Ecto neural progenitor cell (in vitro differentiated cells): ENCODE results near the gene DICER1.
"Not testable (repeated sequence)": the region's sequence is repeated elsewhere in the genome, so short reads cannot be mapped to it uniquely, and the experiment has no call there.

Source experiments
- DNase-seq: peaks from one replicate; pipeline ENCODE4 v3.0.0-alpha.2; 2018; ENCODE audit warnings: low spot score

Gene DICER1

DNA sequence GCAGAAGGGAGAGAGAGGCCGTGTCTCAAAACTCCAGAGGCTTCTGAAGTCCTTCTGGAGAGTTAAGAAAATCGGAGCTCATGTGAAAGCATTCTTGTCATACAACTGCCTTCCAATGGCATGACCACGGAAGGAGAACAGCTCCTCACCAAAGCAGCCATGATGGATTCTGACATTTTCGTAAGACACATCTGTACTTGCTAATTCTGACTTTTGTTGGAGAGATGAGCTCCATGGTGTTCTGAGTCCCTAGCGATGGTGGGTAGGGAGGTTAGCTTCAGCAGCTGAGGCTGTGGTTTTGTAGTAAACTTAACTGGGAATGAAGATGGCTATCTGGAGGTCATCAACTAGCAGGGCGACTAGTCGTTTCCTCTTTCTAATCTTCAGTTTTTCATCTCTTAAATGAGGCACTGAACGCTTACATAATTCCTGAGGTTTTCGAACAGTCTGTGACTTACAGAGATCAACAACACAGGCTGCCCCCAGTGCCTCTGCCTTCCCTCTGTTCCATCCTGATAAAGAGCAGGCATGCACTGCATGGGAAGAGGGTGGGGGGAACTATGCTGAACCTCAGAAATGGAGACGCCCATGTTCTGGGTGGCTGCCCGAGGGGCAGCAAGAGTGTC lies 28.6 kb upstream of the DICER1 start:
- no peak for DNase-seq

DNA sequence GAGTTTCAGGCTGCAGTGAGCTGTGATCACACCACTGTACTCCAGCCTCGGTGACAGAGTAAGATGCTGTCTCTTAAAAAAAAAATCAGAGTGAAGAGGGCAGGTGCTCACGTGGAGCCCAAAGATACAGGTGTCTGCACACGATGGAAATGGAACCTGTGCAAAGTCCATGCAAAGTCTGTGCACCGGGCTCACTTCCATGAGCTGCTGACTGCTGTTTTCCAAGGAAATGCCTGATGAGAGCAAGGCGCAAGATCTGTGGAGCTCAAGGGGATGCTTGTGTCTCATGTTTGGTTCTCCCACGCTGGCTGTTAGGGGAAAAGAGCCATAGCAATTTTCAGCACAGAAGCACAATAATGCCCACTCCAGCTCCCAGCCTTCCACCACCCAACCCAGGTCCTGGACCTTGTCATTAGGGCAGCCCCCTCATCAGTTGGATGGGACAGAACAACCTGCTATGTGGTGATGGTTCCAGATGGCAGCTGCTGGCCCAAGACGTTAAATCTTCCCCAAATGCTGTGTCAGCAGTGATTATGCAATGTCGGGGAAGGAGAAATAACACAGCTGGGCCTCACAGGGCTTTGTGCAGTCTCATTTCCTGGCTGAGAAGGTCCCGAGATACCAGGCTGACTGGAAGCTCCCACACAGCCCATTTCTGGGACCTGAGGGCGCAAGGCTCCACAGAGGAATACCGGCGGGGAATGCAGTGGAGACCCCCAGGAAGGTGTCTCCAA lies 27.9 kb upstream of the DICER1 start:
- no peak for DNase-seq

DNA sequence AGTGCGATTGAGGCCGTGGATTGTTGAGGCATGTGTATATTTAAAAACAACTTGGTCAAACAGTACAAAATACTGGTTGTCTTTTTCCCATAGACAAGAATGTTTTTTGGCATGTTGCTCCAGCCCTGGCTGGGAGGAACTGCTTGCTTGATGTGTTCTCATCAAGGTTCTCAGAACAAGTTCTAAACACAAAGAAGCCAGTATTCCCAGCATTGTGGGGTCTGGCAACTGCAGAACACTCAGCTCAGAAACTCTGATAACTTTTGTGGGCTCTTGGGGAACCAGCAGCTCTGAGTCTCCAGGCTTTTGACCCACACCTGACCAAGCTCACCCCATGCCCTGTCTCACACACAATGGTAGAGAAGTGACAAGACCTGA lies 27.1 kb upstream of the DICER1 start:
- no peak for DNase-seq

DNA sequence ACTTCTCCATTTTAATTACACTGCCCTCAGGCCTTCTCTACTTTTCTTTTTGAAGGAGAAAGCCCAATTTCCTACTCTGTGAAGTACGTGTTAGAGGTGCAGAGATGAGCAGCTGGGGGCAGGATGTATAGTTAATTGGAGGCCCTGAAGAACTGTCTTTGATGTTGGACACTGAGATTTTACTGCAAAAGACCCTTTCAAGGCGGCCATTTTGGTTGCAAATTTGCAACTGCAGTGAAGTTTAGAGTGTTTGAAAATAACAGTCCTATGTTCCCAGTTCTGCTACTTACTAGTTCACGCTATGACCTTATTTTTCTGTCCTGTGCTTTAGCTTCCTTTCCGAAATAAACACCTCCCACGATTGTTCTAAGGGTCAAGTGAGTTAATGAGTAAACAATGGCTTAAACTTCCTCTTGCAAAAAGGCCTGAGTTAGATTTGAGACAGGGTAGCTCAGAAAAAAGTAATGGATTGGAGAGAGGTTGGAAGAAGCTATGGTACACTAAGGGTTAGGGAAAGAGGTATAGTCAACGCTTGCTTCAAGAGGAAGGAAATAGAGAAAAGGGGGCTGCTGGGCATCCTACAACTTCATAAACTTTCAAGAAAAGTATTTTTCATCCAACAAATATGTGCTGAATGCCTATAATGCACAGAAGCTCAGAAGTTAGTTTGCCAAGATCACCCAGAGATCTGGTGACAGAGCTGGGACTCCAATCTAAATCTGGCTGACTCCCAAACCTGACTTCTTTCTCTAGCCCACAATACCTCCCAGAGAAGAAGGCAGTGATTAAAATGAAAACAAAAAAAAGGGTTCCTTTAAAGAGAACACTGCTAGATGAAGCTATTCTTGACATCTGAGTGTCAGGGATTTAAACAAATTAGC lies 26.4 kb upstream of the DICER1 start:
- no peak for DNase-seq

DNA sequence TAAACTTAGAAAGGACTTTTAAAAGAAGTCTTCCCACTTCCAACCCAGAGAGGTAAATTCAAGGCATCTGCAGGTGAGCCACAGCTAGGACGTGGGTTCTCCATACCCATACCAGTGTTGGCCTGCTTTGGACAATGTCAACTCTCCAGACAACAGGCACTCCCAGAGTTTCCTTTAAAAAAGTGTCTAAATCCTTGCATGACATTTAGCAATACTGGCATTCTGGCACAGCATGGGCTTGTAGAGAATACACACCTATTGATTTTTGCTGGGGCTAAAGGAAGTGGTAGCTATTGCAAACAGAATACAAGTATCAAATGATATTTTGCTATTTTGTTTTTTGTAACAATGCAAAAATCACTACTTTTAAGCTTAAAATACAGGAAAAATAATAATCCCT lies 25.8 kb upstream of the DICER1 start:
- DNase-seq, result no peak

DNA sequence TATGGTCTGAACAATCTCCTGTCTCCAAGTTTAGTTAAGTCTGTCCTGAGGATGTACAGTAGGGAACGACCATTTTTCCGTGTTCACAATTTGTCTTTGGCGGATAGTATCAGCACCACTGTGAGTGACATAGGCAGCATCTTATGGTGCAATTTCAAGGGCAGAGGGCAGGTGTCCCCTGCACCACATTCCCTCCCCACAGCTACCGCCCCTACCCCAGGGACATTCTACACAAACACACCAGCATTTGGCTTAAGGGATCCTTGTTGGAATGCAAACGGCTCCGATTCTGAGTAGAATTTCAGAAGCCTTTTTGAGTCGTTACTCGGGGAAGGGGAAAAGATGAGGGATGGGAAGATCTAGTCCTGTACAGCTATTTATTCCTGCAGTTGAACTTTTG lies 25.1 kb upstream of the DICER1 start:
- no peak for DNase-seq

DNA sequence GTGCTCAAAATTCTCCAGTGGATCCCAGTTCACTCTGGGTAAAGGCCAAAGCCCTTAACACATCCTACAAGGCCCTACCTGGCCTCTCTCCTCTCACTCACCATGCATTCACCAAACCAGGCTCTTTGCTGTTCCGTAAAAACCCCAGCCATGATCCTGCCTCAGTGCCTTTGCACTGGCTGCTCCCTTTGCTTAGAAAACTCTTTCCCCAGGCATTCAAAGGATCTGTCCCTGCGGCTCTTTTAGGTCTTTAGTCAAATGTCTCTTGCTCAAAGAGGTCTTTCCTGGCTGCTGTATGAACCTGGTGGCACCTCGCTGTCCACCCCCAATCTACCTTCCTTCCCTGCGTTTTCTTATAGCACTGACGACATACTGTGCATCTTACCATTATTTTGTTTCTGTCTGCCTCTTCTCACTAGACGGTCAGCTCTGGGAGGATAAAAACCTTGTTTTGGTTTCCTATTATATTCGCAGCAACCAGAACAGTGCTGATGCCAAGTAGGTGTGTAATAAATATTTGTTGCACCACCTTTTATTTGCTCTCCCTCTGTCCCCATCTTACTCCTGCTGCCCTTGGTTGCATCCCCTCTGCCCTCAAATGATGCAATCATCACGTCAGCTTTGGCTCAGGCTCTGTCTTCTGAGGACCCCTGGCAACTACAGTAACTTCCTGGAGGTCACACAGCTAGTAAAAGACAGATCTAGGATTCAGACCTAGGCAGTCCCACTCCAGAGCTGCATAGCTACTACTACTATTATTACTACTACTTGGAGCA lies 23.8 kb upstream of the DICER1 start:
- DNase-seq, result no peak

DNA sequence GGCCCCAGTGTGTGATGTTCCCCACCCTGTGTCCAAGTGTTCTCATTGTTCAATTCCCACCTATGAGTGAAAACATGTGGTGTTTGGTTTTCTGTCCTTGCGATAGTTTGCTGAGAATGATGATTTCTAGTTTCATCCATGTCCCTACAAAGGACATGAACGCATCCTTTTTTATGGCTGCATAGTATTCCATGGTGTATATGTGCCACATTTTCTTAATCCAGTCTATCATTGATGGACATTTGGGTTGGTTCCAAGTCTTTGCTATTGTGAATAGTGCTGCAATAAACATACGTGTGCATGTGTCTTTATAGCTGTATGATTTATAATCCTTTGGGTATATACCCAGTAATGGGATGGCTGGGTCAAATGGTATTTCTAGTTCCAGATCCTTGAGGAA lies 18.3 kb upstream of the DICER1 start:
- DNase-seq, result not testable (repeated sequence)

DNA sequence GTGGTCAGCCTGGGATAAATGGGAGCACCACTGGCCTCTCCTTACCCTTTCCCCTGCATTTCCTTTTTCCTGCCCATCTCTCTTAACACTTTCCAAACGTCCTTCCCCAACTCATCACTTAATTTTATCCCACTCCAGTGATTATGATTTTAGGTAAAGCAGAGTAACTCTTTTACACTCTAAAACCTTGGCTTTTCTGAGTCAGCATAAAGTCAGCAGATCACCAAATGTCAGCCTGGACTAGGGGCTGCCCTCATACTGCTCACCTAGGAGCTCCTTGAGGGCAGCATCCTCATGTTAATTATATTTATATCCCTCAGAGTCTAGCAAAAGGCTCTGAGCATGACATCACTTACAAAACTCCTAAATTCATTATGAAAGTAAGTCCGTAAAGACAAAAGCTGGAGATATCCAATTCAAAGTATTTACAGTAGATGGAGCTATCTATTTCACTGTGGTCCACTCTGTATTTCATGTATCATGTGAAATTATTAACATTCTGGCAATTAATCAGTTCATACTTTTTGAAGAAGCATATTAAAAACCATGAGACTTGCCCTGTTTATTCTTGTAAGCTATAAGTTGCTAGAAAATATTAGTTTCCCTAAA lies 17.0 kb upstream of the DICER1 start:
- no peak for DNase-seq

DNA sequence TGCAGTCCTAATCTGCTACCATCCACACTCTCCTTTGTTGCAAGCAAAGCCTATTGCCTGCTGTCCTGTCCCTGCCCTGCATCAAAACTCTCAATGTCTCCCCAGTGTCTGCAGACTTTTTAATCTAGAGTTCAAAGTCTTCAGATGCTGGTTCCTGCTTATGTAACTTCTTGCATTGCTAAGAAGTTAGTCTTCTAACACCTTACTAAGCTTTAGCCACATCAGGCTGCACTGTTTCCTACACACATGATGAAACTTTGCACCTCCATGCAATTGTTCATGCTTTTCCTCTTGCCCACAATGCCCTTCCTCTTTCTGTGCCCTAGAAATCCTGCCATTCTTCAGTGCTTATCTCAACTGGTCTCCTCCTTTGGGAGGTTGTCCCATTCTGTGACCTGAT lies 16.2 kb upstream of the DICER1 start:
- DNase-seq, result no peak

DNA sequence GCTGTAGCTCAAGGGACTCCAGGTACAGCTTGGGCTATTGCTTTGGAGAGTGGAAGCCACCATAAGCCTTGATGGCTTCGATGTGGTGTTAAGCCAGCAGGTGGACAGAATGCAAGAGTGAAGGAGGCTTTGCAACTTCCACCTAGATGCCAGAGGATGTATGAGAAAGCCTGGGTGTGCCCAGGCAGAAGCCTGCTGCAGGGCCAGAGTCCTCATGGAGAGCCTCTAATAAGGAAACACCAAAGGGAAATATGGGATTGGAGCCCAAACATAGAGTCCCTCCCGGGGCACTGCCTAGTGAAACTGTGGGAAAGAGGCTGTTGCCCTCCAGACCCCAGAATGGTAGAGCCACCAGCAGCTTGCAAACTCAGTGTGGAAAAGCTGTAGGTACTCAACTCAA lies 9.8 kb upstream of the DICER1 start:
- no peak for DNase-seq

DNA sequence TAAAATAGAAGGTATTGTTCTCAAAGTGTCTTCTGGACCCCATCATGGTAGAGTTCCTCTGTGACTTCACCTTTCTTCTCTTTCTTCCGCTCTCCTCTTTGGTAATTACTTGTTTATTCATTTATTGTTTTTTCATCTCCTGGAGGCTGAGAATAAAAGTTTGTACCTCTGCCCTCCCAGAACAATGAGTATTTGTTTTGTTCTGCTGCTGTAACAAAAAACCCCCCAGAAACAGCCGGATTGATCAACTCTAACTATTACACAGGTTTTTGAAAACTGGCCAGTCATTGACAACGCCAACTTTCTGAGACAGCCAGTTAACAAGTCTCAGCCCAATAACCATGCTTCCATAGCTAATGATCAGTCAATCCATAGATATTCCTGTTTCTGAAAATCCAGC lies 8.2 kb upstream of the DICER1 start:
- DNase-seq, result no peak

DNA sequence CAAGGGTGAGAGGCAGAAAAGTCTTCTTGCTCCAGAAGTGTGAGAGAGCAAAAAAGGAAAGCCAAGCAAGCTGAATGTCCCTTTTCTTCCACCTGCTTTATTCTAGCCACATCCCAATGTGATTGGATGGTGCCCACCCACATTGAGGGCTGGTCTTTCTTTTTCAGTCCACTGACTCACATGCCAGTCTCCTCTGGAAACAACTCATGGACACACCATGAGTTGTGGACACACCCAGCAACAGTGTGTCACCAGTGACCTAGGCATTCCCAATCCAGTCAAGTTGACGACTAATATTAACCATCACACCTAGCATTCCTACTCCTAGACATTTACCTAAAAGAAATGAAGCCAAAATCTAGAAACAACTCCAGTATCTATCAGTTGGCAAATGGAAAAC lies 7.2 kb upstream of the DICER1 start:
- no peak for DNase-seq

DNA sequence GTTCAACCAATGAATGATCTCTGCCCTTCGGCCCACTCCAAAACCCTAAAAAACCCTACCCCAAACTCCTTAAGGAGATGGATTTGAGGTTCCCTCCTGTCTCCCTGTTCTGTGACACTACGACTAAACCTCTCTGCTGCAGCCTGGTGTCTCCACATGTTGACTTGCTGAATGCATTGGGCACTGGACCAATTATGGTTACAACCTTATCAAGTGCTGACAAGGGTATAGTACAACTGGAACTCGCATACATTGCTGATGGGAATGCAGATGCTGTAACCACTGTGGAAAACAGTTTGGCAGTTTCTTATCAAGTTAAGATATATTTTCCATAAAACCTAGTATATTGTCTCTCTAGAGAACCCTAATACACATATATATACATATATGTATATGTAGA lies 6.3 kb upstream of the DICER1 start:
- no peak for DNase-seq

DNA sequence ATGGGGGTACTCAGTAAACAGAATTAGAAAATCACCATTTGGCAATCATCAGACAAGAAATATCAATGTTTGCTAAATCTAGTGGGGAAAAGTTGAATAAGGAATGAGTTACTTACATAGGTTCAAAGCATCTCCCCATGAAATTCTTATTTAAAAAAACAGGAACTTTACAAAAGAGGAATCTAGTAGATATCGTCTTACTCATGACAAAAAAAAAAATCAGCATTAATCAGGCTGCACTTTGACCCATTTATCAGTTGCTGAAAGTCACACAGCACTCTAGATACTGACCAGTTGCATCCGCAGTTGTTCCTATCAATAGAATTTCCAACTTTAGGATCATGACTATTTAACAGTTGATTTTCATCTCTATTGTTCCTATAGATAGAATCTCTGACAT lies 5.8 kb upstream of the DICER1 start:
- DNase-seq, result no peak

DNA sequence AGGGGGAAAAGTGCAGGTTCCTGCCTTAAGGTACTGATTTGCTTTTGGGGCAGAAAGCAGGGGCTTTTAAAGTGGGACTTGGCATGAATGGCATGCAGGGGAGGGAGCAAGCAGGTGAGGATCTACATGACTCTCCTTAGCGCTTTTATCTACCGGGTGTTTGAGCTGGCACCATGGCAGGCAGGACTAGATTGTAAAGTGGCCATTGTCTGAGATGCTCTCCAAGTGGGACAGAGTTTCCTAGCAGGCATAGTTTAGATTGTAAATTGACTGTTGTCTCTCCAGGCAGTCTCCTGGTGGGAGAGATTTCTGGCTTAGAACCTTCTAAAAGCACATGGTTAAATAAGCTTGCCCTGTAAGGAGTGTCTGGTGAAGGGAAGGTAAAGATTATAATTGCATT lies 5.3 kb upstream of the DICER1 start:
- DNase-seq, result no peak

DNA sequence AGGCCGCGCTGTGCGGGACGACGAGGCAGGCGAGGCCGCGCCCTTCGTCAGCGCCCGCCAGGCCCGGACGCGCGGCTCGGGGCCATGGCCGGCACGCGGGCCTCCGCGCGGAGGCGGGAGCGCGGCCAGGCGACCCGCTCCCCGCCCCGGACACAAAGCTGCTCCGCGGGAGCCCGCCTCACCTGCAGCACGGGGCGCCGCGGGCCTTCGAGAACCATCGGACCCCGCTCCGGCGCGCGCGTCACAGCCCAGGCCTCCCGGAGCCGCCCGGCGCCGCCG lies 342 bp downstream of the DICER1 start:
- no peak for DNase-seq

DNA sequence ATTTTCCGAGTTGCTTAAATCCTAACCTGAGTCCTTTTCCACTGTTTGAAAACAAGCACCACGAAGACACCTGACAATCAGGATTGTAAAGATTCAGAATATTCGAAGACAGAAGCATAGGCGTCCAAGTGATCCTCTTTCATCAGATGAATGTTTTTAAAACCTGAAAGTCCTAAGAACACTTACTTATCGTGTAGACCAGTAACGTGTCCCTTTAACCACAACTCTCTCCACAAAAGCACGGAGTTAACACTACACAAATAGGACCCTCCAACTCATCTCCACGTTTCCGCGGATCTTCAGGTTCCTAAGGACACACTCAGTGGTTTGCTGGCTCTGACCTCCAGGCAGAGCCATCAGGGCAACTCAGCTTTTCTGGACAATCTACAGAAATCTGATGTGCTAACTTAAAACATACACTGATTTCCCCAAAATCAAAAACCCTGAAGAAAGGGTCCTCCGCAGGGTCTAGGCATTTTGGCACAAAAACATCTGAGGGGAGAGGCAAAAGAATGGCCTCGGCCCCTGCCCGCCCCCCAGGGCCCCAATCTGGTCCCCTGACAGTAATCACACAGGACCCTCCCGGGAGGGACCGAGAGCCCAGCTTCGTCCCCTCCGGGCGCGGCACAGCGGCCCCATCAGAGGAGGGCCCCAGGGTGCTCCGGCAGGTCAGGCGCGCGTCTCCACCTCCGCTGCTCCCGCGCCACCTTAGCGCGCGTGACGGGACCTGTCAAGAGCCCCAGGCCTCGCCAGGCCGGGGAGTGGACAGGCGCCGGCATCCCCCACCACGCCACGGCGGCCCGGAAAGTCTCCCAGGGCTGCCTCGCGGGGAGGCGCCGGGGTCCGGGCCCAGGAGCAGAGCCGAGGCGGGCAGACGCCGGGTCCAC lies 925 bp downstream of the DICER1 start:
- peak; percentile 70 for DNase-seq

DNA sequence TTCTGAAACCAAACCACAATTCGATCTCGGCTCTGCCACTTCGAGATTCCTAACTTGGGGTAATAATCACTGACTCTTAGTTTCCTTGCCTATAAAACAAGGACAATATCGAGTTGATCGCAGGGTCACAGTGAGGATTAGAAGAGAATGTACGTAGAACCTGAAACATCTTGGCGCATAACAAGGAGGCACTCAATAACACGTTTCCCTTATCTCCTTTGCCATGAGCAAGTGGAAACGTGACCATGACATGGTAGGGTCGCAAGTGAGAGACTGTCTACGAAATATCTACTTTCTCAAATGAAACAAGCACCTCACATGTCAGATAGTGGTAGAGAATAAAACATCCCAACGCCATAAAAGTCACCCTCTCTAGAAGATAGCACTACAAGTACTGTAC lies 2.3 kb downstream of the DICER1 start:
- DNase-seq, result no peak

DNA sequence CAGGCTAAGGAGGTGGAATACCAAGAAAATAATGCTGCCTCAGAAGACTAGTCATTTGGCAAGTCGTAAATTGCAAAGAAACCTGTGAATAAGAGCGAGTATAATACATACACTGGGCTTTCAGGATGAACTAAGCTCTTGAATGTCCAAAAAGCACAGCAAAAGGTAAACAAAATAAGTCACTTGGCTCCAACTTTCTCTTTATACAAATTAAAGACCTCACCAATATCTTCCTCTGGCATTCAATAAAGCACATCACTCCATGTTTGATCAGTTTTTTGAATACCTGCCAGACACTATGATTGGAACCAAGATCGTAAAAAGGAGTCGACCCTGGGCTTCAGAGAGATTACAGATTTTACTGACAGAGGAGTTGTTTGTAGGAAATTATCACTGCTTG lies 3.5 kb downstream of the DICER1 start:
- no peak for DNase-seq

DNA sequence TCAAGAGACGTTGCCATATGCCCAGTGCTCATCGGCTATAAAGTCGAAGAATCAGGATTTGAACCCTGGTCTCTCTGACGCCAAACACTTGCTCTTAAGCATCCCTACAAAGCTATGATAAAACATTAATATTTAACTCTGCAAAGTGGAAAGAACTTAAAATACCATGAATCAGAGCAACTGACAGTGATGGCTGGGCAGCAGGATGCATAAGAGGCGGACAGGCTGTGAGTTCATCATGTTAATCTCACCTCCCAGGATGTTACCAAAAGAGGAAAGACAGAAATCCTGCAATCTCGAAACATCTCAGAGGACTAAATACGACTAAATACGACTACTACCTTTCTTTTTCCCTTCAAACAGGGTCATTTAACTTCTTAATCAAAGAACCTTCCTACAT lies 5.8 kb downstream of the DICER1 start:
- DNase-seq, result no peak
